IMR-90 (cell line): ENCODE measurements around the gene TIAM2. TPM values are rescaled to one million over a fixed set of nuclear protein-coding genes. Genes with fewer than 3 reads are reported as not detected.

ENCODE experiments used
- ATAC-seq: fragments of 200-7000 bp; cut with Tn5 transposase; 2 replicates; pipeline ENCODE4 v1.9.1; 2020; ENCODE audit warnings: low read depth, mild to moderate bottlenecking, moderate library complexity
- BruUV-seq: library from RNA; stranded (reverse); fragments of 400-500 nt; replicated peaks from 2 replicates; lab custom pipeline; 2021; lab: Mats Ljungman, UMichigan
- CTCF ChIA-PET: fragments of 300-600 bp; formaldehyde crosslinking; extraction: SDS; loops from one replicate; lab custom pipeline; 2021; ENCODE audit warnings: antibody characterized with exemption; lab: Yijun Ruan, JAX
- POLR2A ChIA-PET: fragments of 300-600 bp; sonication (Branson Sonifier 250); formaldehyde crosslinking; loops from one replicate; lab custom pipeline; 2022; ENCODE audit warnings: antibody characterized with exemption; ENCODE audit not compliant: unreplicated experiment; lab: Charles Lee
- DNase-seq: peaks from one replicate; pipeline ENCODE4 v3.0.0; 2013
- H2AFZ ChIP-seq: replicated peaks from 2 replicates; pipeline ENCODE3; 2013; ENCODE audit warnings: low read length, mild to moderate bottlenecking; ENCODE audit not compliant: poor library complexity
- H2AK5ac ChIP-seq: 2 replicates; pipeline ENCODE4 v1.6.1; 2013; ENCODE audit warnings: low read depth, low read length, inconsistent platforms
- H2AK9ac ChIP-seq: replicated peaks from 2 replicates; pipeline ENCODE3; 2013; ENCODE audit warnings: mild to moderate bottlenecking, low read depth, low read length, moderate library complexity; ENCODE audit not compliant: poor library complexity
- H2BK120ac ChIP-seq: 2 replicates; pipeline ENCODE4 v1.6.1; 2013; ENCODE audit warnings: low read depth, low read length, inconsistent platforms
- H2BK15ac ChIP-seq: 3 replicates; pipeline ENCODE4 v1.6.1; 2013; ENCODE audit warnings: low read depth, low read length, inconsistent platforms
- H2BK20ac ChIP-seq: 2 replicates; pipeline ENCODE4 v1.6.1; 2013; ENCODE audit warnings: low read depth, mild to moderate bottlenecking, inconsistent platforms, low read length, moderate library complexity
- H2BK5ac ChIP-seq: 2 replicates; pipeline ENCODE4 v1.6.1; 2013; ENCODE audit warnings: mild to moderate bottlenecking, low read depth, low read length, inconsistent platforms; ENCODE audit not compliant: poor library complexity, severe bottlenecking
- H3K14ac ChIP-seq: replicated peaks from 2 replicates; pipeline ENCODE4 v1.6.1; 2013; ENCODE audit warnings: low read depth, low read length, inconsistent platforms
- H3K18ac ChIP-seq: 2 replicates; pipeline ENCODE4 v1.6.1; 2013; ENCODE audit warnings: low read depth, low read length, control low read depth
- H3K23ac ChIP-seq: 2 replicates; pipeline ENCODE4 v1.6.1; 2013; ENCODE audit warnings: low read depth, low read length, inconsistent platforms
- H3K27ac ChIP-seq: 2 replicates; pipeline ENCODE4 v1.5.1; 2013; ENCODE audit warnings: mild to moderate bottlenecking, control low read depth, low read length; ENCODE audit not compliant: insufficient read depth
- H3K27me3 ChIP-seq: 2 replicates; pipeline ENCODE4 v1.6.1; 2013; ENCODE audit warnings: low read length; ENCODE audit not compliant: control insufficient read depth, insufficient read depth
- H3K36me3 ChIP-seq: 2 replicates; pipeline ENCODE4 v1.6.1; 2013; ENCODE audit warnings: low read length, mixed read lengths; ENCODE audit not compliant: control insufficient read depth, insufficient read depth
- H3K4ac ChIP-seq: 2 replicates; pipeline ENCODE4 v1.6.1; 2013; ENCODE audit warnings: low read depth, low read length, inconsistent platforms
- H3K4me1 ChIP-seq: 2 replicates; pipeline ENCODE4 v1.6.1; 2013; ENCODE audit warnings: low read length, mixed read lengths; ENCODE audit not compliant: control insufficient read depth, insufficient read depth
- H3K4me2 ChIP-seq: 2 replicates; pipeline ENCODE4 v1.6.1; 2013; ENCODE audit warnings: low read depth, mild to moderate bottlenecking, control low read depth, low read length, moderate library complexity
- H3K4me3 ChIP-seq: 2 replicates; pipeline ENCODE4 v1.5.1; 2013; ENCODE audit warnings: low read depth, mild to moderate bottlenecking, control low read depth, low read length, moderate library complexity; ENCODE audit not compliant: insufficient read depth
- H3K56ac ChIP-seq: 2 replicates; pipeline ENCODE4 v1.6.1; 2013; ENCODE audit warnings: low read length, inconsistent platforms; ENCODE audit not compliant: insufficient read depth; ENCODE audit errors: extremely low read depth
- H3K79me1 ChIP-seq, 2 experiments: 2 replicates each; pipeline ENCODE4 v1.6.1; 2013; ENCODE audit warnings: low read length in 2 of 2, inconsistent platforms in 1 of 2, low read depth in 1 of 2
- H3K9ac ChIP-seq: 2 replicates; pipeline ENCODE4 v1.6.1; 2013; ENCODE audit warnings: low read depth, low read length, control low read depth
- H3K9me1 ChIP-seq: 2 replicates; pipeline ENCODE4 v1.6.1; 2013; ENCODE audit warnings: low read length, inconsistent platforms; ENCODE audit not compliant: insufficient read depth
- H3K9me3 ChIP-seq: 2 replicates; pipeline ENCODE4 v1.6.1; 2013; ENCODE audit warnings: low read length; ENCODE audit not compliant: control insufficient read depth, insufficient read depth
- H4K20me1 ChIP-seq: 2 replicates; pipeline ENCODE4 v1.6.1; 2013; ENCODE audit warnings: low read length, inconsistent platforms; ENCODE audit not compliant: insufficient read depth
- H4K5ac ChIP-seq: 2 replicates; pipeline ENCODE4 v1.6.1; 2013; ENCODE audit warnings: mild to moderate bottlenecking, low read depth, low read length, control low read depth
- H4K8ac ChIP-seq, 2 experiments: 2 replicates each; pipeline ENCODE4 v1.6.1; 2013; ENCODE audit warnings: low read depth in 2 of 2, low read length in 2 of 2, control low read depth in 1 of 2, inconsistent platforms in 1 of 2
- H4K91ac ChIP-seq: 2 replicates; pipeline ENCODE4 v1.6.1; 2013; ENCODE audit warnings: low read depth, low read length, inconsistent platforms; ENCODE audit not compliant: insufficient read depth
- MAFK ChIP-seq: IDR thresholded peaks from 2 replicates; pipeline ENCODE4 v1.6.1; 2012; ENCODE audit warnings: low read depth, low read length, improper control_type of control experiment
- SMC3 ChIP-seq: fragments of 150-350 bp; IDR thresholded peaks from 2 replicates; pipeline ENCODE4 v1.6.1; 2016; ENCODE audit warnings: low read depth, mild to moderate bottlenecking, antibody characterized with exemption, low read length, moderate library complexity
- WGBS, 2 experiments: methylation state at CpG; one replicate each; pipeline versions ENCODE4 v1.1.5 to v1.1.7; 2013; ENCODE audit warnings: missing lambda C conversion rate in 2 of 2; ENCODE audit not compliant: insufficient read length in 1 of 2; ENCODE audit errors: extremely low coverage in 2 of 2; 5-methylcytosine and 5-hydroxymethylcytosine counted together
- dilution Hi-C: fragments of 300-500 bp; cut with HindIII; formaldehyde crosslinking; loops from one replicate; pipeline ENCODE4 v1.14.3; 2018; ENCODE audit warnings: low sequenced_read_pairs; ENCODE audit not compliant: unreplicated experiment
- in situ Hi-C: fragments of 300-500 bp; cut with MboI; formaldehyde crosslinking; loops from 3 replicates; pipeline ENCODE4 v1.14.3; 2019; ENCODE audit warnings: low sequenced_read_pairs, inconsistent platforms, mixed read lengths
- intact Hi-C: fragments of 100-400 bp; cut with micrococcal nuclease; formaldehyde crosslinking; loops from 2 replicates; pipeline ENCODE4 v1.10.0; 2022
- polyA plus RNA-seq, 3 experiments: library from polyadenylated mRNA; depleted of rRNA; stranded (reverse); fragments of >200 nt; gene quantifications; 2 replicates each; pipeline ENCODE4 v1.2.3, GENCODE V29; 2012; ENCODE audit warnings: low replicate concordance in 1 of 3
- total RNA-seq: library from RNA; depleted of rRNA; stranded (reverse); fragments of >200 nt; gene quantifications from 2 replicates; pipeline ENCODE4 v1.2.3, GENCODE V29; 2012

TIAM2 gene
- total and polyA plus RNA-seq, 2 of the 4 experiments (the other 2 are of a cell fraction): 3.1 to 4.7 TPM

DNA sequence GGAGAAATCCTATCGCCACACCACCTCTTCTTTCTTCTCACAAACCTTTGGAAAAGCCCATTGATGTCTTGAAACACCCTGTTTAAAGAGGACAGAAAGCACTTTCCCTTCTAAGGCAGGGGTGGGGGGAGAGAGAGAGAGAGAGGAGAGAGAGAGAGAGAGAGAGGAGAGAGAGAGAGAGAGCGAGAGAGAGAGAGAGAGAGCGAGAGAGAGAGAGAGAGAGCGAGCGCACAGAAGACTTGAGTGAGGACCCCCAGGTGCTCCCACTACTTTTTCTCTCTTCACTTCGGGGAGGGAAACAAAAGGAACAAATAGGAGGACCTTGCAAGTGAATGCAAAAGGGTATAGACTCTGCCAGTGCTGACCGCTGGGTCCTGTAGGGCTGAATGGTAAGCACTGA lies 52.4 kb downstream of the TIAM2 start:
- H2BK5ac ChIP-seq: no peak overlapping the region
- H3K79me1 ChIP-seq: no peaks in the 10 kb centered on the region; a peak in 1 of 4 replicates
- no peaks in the 10 kb centered on the region for H3K4me1 ChIP-seq
- no peak overlapping the region for H2BK15ac ChIP-seq
- H3K4ac ChIP-seq: no peak overlapping the region
- H3K27ac ChIP-seq: no peak overlapping the region
- intact Hi-C loops: no loop called here
- no TSS peak for BruUV-seq
- DNase-seq (no peak), ATAC-seq (no peak)
- no peak overlapping the region for H4K8ac ChIP-seq
- H3K27me3 ChIP-seq: no peaks in the 10 kb centered on the region
- POLR2A ChIA-PET: no interaction called here
- peaks cover 3% of the 10 kb centered on the region; the same call in 1 of the 2 replicates for H3K9me1 ChIP-seq
- CTCF ChIA-PET: no interaction called here
- H3K14ac ChIP-seq: no peak overlapping the region
- no peaks in the 10 kb centered on the region for H3K9me3 ChIP-seq
- no peak overlapping the region for H3K56ac ChIP-seq
- H3K4me2 ChIP-seq: no peak overlapping the region
- WGBS, 2 experiments: no CpG with 5 or more reads among the region's 7 CpGs
- no peak overlapping the region for H4K91ac ChIP-seq
- no peak overlapping the region for H3K23ac ChIP-seq
- dilution Hi-C loops: no loop called here
- H3K36me3 ChIP-seq: no peaks in the 10 kb centered on the region
- no peak overlapping the region for H2BK20ac ChIP-seq
- no peak overlapping the region for H3K18ac ChIP-seq
- in situ Hi-C loops: no loop called here
- H2BK120ac ChIP-seq: no peak overlapping the region
- no peak overlapping the region for H3K4me3 ChIP-seq
- TF ChIP-seq SMC3 (no peak), MAFK (no peak)
- H2AK9ac ChIP-seq: no peak overlapping the region
- H2AK5ac ChIP-seq: no peak overlapping the region; the same call in 1 of the 2 replicates
- H4K5ac ChIP-seq: no peak overlapping the region
- no peak overlapping the region for H2AFZ ChIP-seq
- no peaks in the 10 kb centered on the region for H4K20me1 ChIP-seq
- no peak overlapping the region for H3K9ac ChIP-seq
